KMS-11 (cell line): Measurements from ENCODE around the gene KLHL29.

Experiments
- H2AFZ ChIP-seq: fragments of 200-600 bp; sonication (generic); 2 replicates; pipeline ENCODE4 v1.6.1; 2016; ENCODE audit warnings: antibody characterized with exemption, mixed run types, low read depth
- H3K27ac ChIP-seq: fragments of 200-600 bp; sonication (generic); 2 replicates; pipeline ENCODE4 v1.6.1; 2016; ENCODE audit warnings: mild to moderate bottlenecking, mixed run types
- H3K27me3 ChIP-seq: fragments of 200-600 bp; sonication (generic); 2 replicates; pipeline ENCODE4 v1.6.1; 2017; ENCODE audit warnings: mild to moderate bottlenecking, low read depth, mixed run types, moderate library complexity; ENCODE audit not compliant: insufficient read depth
- H3K36me3 ChIP-seq: fragments of 200-600 bp; sonication (generic); 2 replicates; pipeline ENCODE4 v1.6.1; 2017; ENCODE audit warnings: mild to moderate bottlenecking, mixed run types; ENCODE audit not compliant: insufficient read depth
- H3K4me1 ChIP-seq: fragments of 200-600 bp; sonication (generic); 2 replicates; pipeline ENCODE4 v1.6.1; 2016; ENCODE audit warnings: mild to moderate bottlenecking, low read depth, mixed run types; ENCODE audit not compliant: poor library complexity, severe bottlenecking
- H3K4me2 ChIP-seq: fragments of 200-600 bp; sonication (generic); 2 replicates; pipeline ENCODE4 v1.7.0; 2016; ENCODE audit warnings: mild to moderate bottlenecking, mixed run types
- H3K4me3 ChIP-seq: fragments of 200-600 bp; sonication (generic); IDR thresholded peaks from 2 replicates; pipeline ENCODE4 v1.6.1; 2017; ENCODE audit warnings: low read depth, low read length, mixed read lengths; ENCODE audit not compliant: insufficient read depth
- H3K79me2 ChIP-seq: fragments of 200-600 bp; sonication (generic); 2 replicates; pipeline ENCODE4 v1.6.1; 2016; ENCODE audit warnings: low read depth, mixed run types; ENCODE audit not compliant: insufficient read depth
- H3K9ac ChIP-seq: fragments of 200-600 bp; sonication (generic); 2 replicates; pipeline ENCODE4 v1.6.1; 2016; ENCODE audit warnings: mild to moderate bottlenecking, mixed run types
- H4K20me1 ChIP-seq: fragments of 200-600 bp; sonication (generic); 2 replicates; pipeline ENCODE4 v1.6.1; 2016; ENCODE audit warnings: mild to moderate bottlenecking, mixed run types; ENCODE audit not compliant: insufficient read depth
- TF ChIP-seq, protein P1 (sequence below): fragments of 200-600 bp; sonication (generic); conservative IDR thresholded peaks from 2 replicates; pipeline ENCODE4 v1.6.1; 2017; ENCODE audit warnings: low read depth, mild to moderate bottlenecking, antibody characterized with exemption, low read length, moderate library complexity, mixed read lengths

The KLHL29 gene

DNA sequence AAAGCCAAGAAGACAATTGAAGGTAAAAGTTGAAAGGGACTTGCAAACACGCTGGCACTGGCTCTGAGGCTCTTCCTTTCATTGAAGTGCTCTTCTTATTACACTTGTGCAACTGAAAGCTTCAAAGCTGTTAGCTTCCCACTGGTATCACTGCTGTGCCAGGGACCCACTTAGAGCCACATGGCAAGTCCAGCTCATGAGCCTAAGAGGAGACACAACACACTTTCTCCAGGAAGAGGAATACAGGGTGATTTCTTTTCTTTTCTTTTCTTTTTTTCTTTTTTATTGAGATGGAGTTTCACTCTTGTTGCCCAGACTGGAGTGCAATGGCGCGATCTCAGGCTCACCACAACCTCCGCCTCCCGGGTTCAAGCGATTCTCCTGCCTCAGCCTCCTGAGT, 323.8 kb downstream of the KLHL29 start:
- H2AFZ ChIP-seq: no peak overlapping the region
- H3K36me3 ChIP-seq: no peaks in the 10 kb centered on the region
- H3K4me1 ChIP-seq: no peaks in the 10 kb centered on the region
- TF ChIP-seq, protein P1, sequence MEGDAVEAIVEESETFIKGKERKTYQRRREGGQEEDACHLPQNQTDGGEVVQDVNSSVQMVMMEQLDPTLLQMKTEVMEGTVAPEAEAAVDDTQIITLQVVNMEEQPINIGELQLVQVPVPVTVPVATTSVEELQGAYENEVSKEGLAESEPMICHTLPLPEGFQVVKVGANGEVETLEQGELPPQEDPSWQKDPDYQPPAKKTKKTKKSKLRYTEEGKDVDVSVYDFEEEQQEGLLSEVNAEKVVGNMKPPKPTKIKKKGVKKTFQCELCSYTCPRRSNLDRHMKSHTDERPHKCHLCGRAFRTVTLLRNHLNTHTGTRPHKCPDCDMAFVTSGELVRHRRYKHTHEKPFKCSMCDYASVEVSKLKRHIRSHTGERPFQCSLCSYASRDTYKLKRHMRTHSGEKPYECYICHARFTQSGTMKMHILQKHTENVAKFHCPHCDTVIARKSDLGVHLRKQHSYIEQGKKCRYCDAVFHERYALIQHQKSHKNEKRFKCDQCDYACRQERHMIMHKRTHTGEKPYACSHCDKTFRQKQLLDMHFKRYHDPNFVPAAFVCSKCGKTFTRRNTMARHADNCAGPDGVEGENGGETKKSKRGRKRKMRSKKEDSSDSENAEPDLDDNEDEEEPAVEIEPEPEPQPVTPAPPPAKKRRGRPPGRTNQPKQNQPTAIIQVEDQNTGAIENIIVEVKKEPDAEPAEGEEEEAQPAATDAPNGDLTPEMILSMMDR: no peak
- H3K4me2 ChIP-seq: no peak overlapping the region
- H4K20me1 ChIP-seq: no peaks in the 10 kb centered on the region
- H3K4me3 ChIP-seq: no peak overlapping the region
- no peak overlapping the region for H3K27ac ChIP-seq
- H3K9ac ChIP-seq: no peak overlapping the region
- H3K79me2 ChIP-seq: no peaks in the 10 kb centered on the region
- H3K27me3 ChIP-seq: no peaks in the 10 kb centered on the region

DNA sequence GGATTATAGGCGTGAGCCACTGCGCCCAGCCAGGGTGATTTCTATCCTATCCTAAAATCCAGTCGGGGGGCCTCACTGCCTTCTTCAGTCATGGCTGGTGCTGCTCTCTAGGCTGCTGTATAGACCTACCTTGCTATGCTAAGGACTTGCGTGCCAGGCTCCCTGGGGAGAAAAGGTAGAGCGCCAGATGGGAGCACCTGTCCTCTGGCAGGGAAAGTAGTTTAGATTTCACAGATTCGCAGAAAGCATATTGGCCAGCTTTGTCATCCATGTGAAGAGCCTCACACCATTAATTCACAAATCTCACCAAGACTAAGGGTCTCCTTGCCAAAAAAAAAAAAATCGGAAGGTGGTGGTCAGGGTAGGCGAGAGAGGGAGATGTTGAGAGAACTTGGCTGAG, 324.3 kb downstream of the KLHL29 start:
- Histone ChIP-seq H3K36me3 (no peaks in the 10 kb centered on the region), H3K4me2 (no peak overlapping the region), H3K4me3 (no peak overlapping the region), H3K27me3 (no peaks in the 10 kb centered on the region), H3K9ac (no peak overlapping the region), H4K20me1 (no peaks in the 10 kb centered on the region), H3K79me2 (no peaks in the 10 kb centered on the region), H2AFZ (no peak overlapping the region), H3K27ac (no peak overlapping the region), H3K4me1 (no peaks in the 10 kb centered on the region)
- TF ChIP-seq, protein P1: no peak

DNA sequence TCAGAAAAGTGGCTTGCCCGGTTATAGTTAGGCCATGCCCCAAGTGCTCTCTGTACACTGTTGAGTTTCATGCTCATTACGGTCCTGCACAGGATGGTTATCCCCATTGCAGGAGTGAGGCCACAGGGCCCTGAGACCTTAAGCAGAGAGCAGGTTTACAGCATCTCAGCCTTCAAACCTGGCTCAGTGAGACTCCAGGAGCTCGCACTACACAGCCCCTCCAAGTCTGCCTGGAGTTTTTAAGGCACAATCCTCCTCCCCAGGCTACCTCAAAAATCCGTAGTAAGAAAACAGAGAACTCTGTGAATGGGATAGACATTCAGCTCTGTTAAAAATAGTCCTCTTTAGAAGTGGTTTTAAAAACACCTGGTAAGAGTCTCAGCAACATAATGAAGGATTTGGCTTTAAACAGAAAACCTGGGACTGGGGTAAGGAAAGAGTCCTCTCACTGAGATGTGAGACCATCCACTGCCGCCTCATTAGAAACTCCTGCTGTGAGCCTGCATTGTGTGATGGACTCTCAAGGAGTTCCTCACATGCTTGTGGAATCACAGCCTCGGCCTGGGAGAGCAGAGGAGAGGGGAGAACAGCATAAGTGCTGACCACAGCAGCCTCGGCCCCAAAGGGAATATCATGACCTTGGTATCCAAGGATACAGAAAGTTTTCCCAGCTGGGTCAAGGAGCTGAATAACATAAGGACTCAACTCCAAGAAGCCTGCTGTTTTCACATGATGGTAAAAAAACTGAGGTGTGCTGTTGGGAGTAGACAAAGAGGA, 327.2 kb downstream of the KLHL29 start:
- H3K27ac ChIP-seq: no peak overlapping the region
- H3K27me3 ChIP-seq: no peaks in the 10 kb centered on the region
- H2AFZ ChIP-seq: no peak overlapping the region
- no peaks in the 10 kb centered on the region for H4K20me1 ChIP-seq
- H3K4me3 ChIP-seq: no peak overlapping the region
- H3K36me3 ChIP-seq: no peaks in the 10 kb centered on the region
- no peak overlapping the region for H3K9ac ChIP-seq
- H3K4me2 ChIP-seq: no peak overlapping the region
- H3K79me2 ChIP-seq: no peaks in the 10 kb centered on the region
- TF ChIP-seq, protein P1: no peak
- no peaks in the 10 kb centered on the region for H3K4me1 ChIP-seq

DNA sequence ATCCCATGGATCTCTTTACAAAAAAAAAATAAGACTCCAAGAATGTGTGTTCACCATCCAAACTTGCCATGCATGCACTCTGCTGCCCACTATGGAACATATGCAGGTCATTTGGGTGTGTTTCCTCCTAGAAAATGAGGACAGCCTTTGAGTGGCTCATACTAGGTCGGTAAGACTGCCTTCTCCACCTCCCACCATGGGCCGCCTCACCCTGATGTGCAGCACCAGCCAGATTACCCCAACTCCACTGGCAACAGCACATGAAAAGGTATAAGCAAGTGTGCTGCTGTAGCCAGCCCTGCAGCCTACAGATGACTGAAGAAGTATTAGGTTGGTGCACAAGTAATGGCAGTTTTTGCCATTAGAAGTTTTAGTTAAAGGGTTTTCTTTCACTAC, 327.8 kb downstream of the KLHL29 start:
- H3K36me3 ChIP-seq: no peaks in the 10 kb centered on the region
- TF ChIP-seq, protein P1: no peak
- H3K79me2 ChIP-seq: no peaks in the 10 kb centered on the region
- no peaks in the 10 kb centered on the region for H4K20me1 ChIP-seq
- no peak overlapping the region for H2AFZ ChIP-seq
- H3K27ac ChIP-seq: no peak overlapping the region
- no peaks in the 10 kb centered on the region for H3K4me1 ChIP-seq
- no peak overlapping the region for H3K9ac ChIP-seq
- H3K4me2 ChIP-seq: no peak overlapping the region
- H3K4me3 ChIP-seq: no peak overlapping the region
- H3K27me3 ChIP-seq: no peaks in the 10 kb centered on the region
